Esophagus (tissue), 2 donors: ENCODE measurements around the gene PMM2. TPM values are rescaled to one million over a fixed set of nuclear protein-coding genes. Genes with fewer than 3 reads are reported as not detected.

Source experiments
- H3K27ac ChIP-seq, 2 donors: one replicate each; pipeline ENCODE4 v1.5.1; 2013; ENCODE audit warnings: low read depth in 2 of 2, mild to moderate bottlenecking in 2 of 2, inconsistent platforms in 1 of 2, low read length in 1 of 2, moderate library complexity in 1 of 2
- H3K27me3 ChIP-seq, 2 donors: one replicate each; pipeline ENCODE4 v1.6.1; 2013; ENCODE audit warnings: low read length in 2 of 2, control low read depth in 1 of 2, mild to moderate bottlenecking in 1 of 2; ENCODE audit not compliant: insufficient read depth in 2 of 2, control insufficient read depth in 1 of 2
- H3K36me3 ChIP-seq, 2 donors: one replicate each; pipeline ENCODE4 v1.6.1; 2013; ENCODE audit warnings: low read length in 1 of 2; ENCODE audit not compliant: control insufficient read depth in 2 of 2, insufficient read depth in 2 of 2
- H3K4me1 ChIP-seq, 2 donors: one replicate each; pipeline ENCODE4 v1.6.1; 2013; ENCODE audit warnings: low read length in 1 of 2; ENCODE audit not compliant: control insufficient read depth in 2 of 2, insufficient read depth in 2 of 2
- H3K4me3 ChIP-seq, 2 donors: one replicate each; pipeline ENCODE4 v1.5.1; 2013; ENCODE audit warnings: low read length in 2 of 2, mild to moderate bottlenecking in 2 of 2, low read depth in 1 of 2, moderate library complexity in 1 of 2
- H3K9me3 ChIP-seq, 2 donors: one replicate each; pipeline ENCODE4 v1.6.1; 2013; ENCODE audit warnings: mild to moderate bottlenecking in 2 of 2, low read depth in 1 of 2, low read length in 1 of 2, moderate library complexity in 1 of 2; ENCODE audit not compliant: control insufficient read depth in 2 of 2, insufficient read depth in 1 of 2
- WGBS, 2 donors: extraction: QIAGEN DNeasy Blood & Tissue Kit; methylation state at CpG; one replicate each; pipeline ENCODE4 v1.1.7; 2013; 5-methylcytosine and 5-hydroxymethylcytosine counted together
- polyA plus RNA-seq, 2 donors: library from polyadenylated mRNA; stranded (reverse); fragments of 200-250 nt; gene quantifications; one replicate each; pipeline ENCODE4 v1.2.3, GENCODE V29; 2013
- donor health status: healthy with polysubstance abuse.
- donor health status: Bipolar disorder and iron deficiency.

PMM2 gene
- polyA plus RNA-seq, 2 donors = 19.8 to 30.3 TPM

GRCh38 chr16:8878523-8878911, 80.9 kb downstream of the PMM2 start:
- no peaks in the 10 kb centered on the region for H3K36me3 ChIP-seq
- WGBS, 2 donors = 37 to 41% methylated on average over 6 of the region's 6 CpGs
- H3K27me3 ChIP-seq = no peaks in the 10 kb centered on the region
- H3K27ac ChIP-seq = peak overlapping the region; percentile 37 to 82
- H3K4me1 ChIP-seq = peaks cover 0 to 6% of the 10 kb centered on the region in 2 donors
- no peak overlapping the region for H3K4me3 ChIP-seq
- H3K9me3 ChIP-seq = no peaks in the 10 kb centered on the region

- Histone ChIP-seq H3K27me3 (no peaks in the 10 kb centered on the region), H3K27ac (no peak overlapping the region), H3K4me3 (no peak overlapping the region), H3K4me1 (peaks cover 3 to 21% of the 10 kb centered on the region in 2 donors), H3K36me3 (no peaks in the 10 kb centered on the region), H3K9me3 (no peaks in the 10 kb centered on the region)
- WGBS, 2 donors = 89 to 90% methylated on average over 8 of the region's 8 CpGs
These were observed 83.3 kb downstream of the PMM2 start for GRCh38 chr16:8880839-8881510.

DNA sequence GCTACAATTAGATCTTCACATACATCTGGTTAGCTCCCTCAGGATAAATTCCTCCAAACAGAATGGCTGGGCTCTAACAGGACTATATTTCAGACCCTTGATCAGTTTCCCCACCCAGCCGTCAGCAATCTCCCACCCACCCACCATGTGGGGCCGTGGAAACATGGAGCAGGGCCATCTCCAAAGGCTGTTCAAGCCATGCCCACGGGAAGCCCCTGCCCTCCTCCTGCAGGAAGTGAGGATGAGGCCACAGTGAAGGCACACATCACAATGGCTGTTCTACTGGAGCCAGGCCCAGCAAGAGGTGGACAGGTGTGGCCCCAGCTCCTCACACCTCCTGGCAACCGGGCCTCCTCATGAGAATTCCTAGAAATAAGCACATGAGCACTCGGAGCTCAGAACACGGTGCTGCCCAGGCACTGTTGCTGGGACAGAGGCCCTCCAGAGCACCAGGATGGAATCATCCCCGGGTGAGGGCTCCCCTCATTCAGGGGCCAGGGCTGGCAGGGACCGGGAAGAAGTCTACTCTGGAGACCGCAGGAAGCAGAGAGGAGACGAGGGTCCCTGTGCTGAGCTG, 84.5 kb downstream of the PMM2 start, which contains the start of gene LITAFD:
TSS of gene LITAFD (plus strand) at position 311 of the 577 bp plus-strand sequence. CDS start 2,005 bp downstream, outside the sequence.
- no peaks in the 10 kb centered on the region for H3K27me3 ChIP-seq
- peaks cover 3 to 29% of the 10 kb centered on the region in 2 donors for H3K4me1 ChIP-seq
- H3K4me3 ChIP-seq = no peak within 1 kb of the TSS
- H3K27ac ChIP-seq = no peak within 1 kb of the TSS
- no peaks in the 10 kb centered on the region for H3K9me3 ChIP-seq
- 70 to 72% methylated on average over 10 of the region's 10 CpGs for WGBS, 2 donors
- no peaks in the 10 kb centered on the region for H3K36me3 ChIP-seq

DNA sequence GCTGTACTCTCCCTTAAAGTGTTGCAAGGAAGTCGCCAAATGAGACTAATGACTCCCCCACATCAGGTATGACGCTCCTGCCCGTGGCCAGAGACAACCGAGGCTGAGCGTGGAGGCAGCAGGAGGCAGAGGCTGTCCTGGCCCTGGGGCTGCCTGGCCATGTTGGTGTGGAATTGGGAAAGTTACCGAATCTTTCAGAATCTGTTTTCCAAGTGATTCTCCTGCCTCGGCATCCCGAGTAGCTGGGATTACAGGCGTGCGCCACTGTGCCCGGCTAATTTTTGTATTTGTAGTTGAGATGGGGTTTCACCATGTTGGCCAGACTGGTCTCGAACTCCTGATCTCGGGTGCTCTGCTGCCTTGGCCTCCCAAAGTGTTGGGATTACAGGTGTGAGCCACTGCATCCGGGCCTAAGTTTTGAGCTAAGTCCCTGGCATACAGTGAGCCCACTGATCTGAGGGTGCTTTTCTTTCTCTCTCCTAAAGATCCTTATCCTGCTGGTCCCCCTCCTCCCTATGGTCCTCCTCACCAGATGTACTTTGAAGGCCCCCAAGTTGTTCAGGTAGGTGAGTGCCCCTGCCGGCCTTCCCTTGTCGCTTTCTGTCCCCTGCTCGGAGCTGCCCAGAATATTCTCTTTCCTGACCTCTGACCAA, 85.2 kb downstream of the PMM2 start:
- Histone ChIP-seq H3K36me3 (no peaks in the 10 kb centered on the region), H3K27me3 (no peaks in the 10 kb centered on the region), H3K9me3 (no peaks in the 10 kb centered on the region), H3K27ac (no peak overlapping the region), H3K4me1 (peaks cover 3 to 32% of the 10 kb centered on the region in 2 donors), H3K4me3 (no peak overlapping the region)
- 89% methylated on average over 17 of the region's 17 CpGs for WGBS, 2 donors

- H3K27me3 ChIP-seq = no peaks in the 10 kb centered on the region
- H3K9me3 ChIP-seq = no peaks in the 10 kb centered on the region
- H3K4me1 ChIP-seq = peaks cover 3 to 31% of the 10 kb centered on the region in 2 donors
- WGBS, 2 donors = 11 to 12% methylated on average over 20 of the region's 20 CpGs
- peak overlapping the region in 1 of 2 donors; percentile 1 for H3K27ac ChIP-seq
- no peak overlapping the region for H3K4me3 ChIP-seq
- peaks cover 11% of the 10 kb centered on the region in 2 donors for H3K36me3 ChIP-seq
These were observed 88.3 kb downstream of the PMM2 start for GRCh38 chr16:8885674-8886592.

- 62 to 68% methylated on average over 19 of the region's 19 CpGs for WGBS, 2 donors
These were observed 89.2 kb downstream of the PMM2 start for GRCh38 chr16:8886593-8887430.

DNA sequence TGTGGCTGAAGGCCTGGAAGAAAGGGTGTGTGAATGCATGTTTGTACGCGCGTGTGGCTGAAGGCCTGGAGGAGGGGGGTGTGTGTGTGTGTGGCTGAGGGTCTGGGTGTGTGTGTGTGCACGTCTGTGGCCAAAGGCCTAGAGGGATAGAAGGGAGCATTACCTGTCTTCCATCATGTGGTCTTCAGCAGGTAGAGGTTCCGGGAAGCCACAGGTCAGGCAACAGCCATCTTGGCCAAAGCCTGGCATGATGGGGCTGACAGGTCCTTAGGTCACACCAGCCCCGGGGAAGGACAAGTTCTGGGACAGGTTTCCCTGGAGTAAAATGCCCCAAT, 89.8 kb downstream of the PMM2 start:
- Histone ChIP-seq H3K36me3 (peaks cover 13 to 23% of the 10 kb centered on the region in 2 donors), H3K27ac (no peak overlapping the region), H3K27me3 (no peaks in the 10 kb centered on the region), H3K9me3 (no peaks in the 10 kb centered on the region), H3K4me3 (no peak overlapping the region), H3K4me1 (peaks cover 3 to 31% of the 10 kb centered on the region in 2 donors)
- 71 to 81% methylated on average over 6 of the region's 6 CpGs for WGBS, 2 donors

More at GRCh38 chr16:8886593-8887430, 89.2 kb downstream of the PMM2 start:
- peaks cover 3 to 31% of the 10 kb centered on the region in 2 donors for H3K4me1 ChIP-seq
- no peaks in the 10 kb centered on the region for H3K27me3 ChIP-seq
- H3K9me3 ChIP-seq = no peaks in the 10 kb centered on the region
- H3K36me3 ChIP-seq = peaks cover 13 to 19% of the 10 kb centered on the region in 2 donors
- H3K27ac ChIP-seq = peak overlapping the region in 1 of 2 donors; percentile 1
- H3K4me3 ChIP-seq = no peak overlapping the region

DNA sequence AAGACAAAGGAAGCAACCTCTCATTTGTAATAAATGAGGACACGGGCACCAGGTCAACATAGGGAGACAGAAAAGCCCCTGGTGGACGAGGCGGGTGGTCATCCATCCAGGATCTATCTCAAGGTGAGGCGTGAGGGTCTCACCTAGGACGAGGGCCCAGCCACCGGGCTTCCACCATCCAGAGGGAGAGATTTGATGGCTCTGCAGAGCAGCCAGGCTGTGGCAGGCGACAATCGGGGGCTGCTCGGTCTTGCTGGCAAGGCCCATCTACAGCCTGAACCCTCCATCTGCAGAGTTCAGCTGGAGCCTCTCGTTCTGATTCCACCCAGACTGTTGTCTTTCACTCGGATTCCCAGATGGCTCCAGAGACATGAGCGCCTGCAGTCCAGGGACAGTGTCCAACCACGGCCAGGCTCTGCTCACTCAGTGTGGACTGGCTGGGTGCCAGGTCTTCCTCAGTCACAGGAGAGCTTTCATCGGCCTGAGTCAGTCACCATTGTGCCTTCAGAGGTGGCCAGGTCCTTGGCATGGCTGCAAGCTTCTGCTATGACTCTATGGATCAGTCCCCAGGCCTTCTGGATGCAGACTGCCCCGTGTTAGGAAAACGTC, 90.4 kb downstream of the PMM2 start:
- Histone ChIP-seq H3K4me1 (peaks cover 3 to 31% of the 10 kb centered on the region in 2 donors), H3K36me3 (peaks cover 13 to 25% of the 10 kb centered on the region in 2 donors), H3K9me3 (no peaks in the 10 kb centered on the region), H3K4me3 (no peak overlapping the region), H3K27me3 (no peaks in the 10 kb centered on the region), H3K27ac (no peak overlapping the region)
- 74 to 76% methylated on average over 16 of the region's 16 CpGs for WGBS, 2 donors
